ENCODE measurements around the gene JARID2. TPM values are rescaled to one million over a fixed set of nuclear protein-coding genes. Genes with fewer than 3 reads are reported as not detected.

Gene JARID2
- total and polyA plus RNA-seq, 2 of the 8 experiments (the other 6 are each of a cell fraction or from before 2014, with no cell fraction given) = 60.1 to 239 TPM

- no peak for TF ChIP-seq MAFK (IDR thresholded peaks at IDR 0.05; ENCODE audit: low read depth, low read length)
- no peak for TF ChIP-seq E2F6 (IDR thresholded peaks at IDR 0.05)
- no peak for TF ChIP-seq JUND (IDR thresholded peaks at IDR 0.05; ENCODE audit: low read length)
- TF ChIP-seq RXRA (IDR thresholded peaks at IDR 0.05; ENCODE audit: insufficient read depth, low read depth, low read length) = no peak
- TF ChIP-seq, protein P1, sequence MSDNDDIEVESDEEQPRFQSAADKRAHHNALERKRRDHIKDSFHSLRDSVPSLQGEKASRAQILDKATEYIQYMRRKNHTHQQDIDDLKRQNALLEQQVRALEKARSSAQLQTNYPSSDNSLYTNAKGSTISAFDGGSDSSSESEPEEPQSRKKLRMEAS (IDR thresholded peaks at IDR 0.05) = no peak
- no peak for TF ChIP-seq POLR2AphosphoS5 (IDR thresholded peaks at IDR 0.05; ENCODE audit: low read depth, low read length)
- no peak for TF ChIP-seq TCF12 (IDR thresholded peaks at IDR 0.05; ENCODE audit: low read depth, low read length)
- TF ChIP-seq TAF1 (IDR thresholded peaks at IDR 0.05; ENCODE audit: low read depth, low read length) = no peak
- no peak for TF ChIP-seq CHD2 (IDR thresholded peaks at IDR 0.05; ENCODE audit: low read length)
Measured at GRCh38 chr6:15355683-15356099, 109.8 kb downstream of the JARID2 start (continued).
